Fibroblast of the aortic adventitia (primary cell): ENCODE measurements around the gene HNF1A. TPM values are rescaled to one million over a fixed set of nuclear protein-coding genes. Genes with fewer than 3 reads are reported as not detected.
A peak's percentile ranks its signal among the peaks of the same experiment; 100 is the strongest.

Source experiments
- DNase-seq: peaks from one replicate; pipeline ENCODE4 v3.0.0-alpha.2; 2010; ENCODE audit warnings: low read depth
- H3K4me3 ChIP-seq: 2 replicates; pipeline ENCODE4 v1.5.1; 2011; ENCODE audit warnings: low read depth, mild to moderate bottlenecking, control low read depth, low read length, moderate library complexity
- total RNA-seq: library from RNA; depleted of rRNA; stranded (reverse); fragments of >200 nt; gene quantifications from 2 replicates; pipeline ENCODE4 v1.2.3, GENCODE V29; 2012; ENCODE audit warnings: low replicate concordance
- TF ChIP-seq, protein P1 (sequence below): IDR thresholded peaks from 2 replicates; pipeline ENCODE4 v1.5.1; 2011; ENCODE audit warnings: mild to moderate bottlenecking, low read length, control low read depth, inconsistent platforms; ENCODE audit not compliant: insufficient read depth

Gene HNF1A
- total RNA-seq, 1 donor = 0.09 TPM

GRCh38 chr12:121008347-121009098, 30.2 kb downstream of the HNF1A start:
- TF ChIP-seq, protein P1, sequence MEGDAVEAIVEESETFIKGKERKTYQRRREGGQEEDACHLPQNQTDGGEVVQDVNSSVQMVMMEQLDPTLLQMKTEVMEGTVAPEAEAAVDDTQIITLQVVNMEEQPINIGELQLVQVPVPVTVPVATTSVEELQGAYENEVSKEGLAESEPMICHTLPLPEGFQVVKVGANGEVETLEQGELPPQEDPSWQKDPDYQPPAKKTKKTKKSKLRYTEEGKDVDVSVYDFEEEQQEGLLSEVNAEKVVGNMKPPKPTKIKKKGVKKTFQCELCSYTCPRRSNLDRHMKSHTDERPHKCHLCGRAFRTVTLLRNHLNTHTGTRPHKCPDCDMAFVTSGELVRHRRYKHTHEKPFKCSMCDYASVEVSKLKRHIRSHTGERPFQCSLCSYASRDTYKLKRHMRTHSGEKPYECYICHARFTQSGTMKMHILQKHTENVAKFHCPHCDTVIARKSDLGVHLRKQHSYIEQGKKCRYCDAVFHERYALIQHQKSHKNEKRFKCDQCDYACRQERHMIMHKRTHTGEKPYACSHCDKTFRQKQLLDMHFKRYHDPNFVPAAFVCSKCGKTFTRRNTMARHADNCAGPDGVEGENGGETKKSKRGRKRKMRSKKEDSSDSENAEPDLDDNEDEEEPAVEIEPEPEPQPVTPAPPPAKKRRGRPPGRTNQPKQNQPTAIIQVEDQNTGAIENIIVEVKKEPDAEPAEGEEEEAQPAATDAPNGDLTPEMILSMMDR = no peak

DNA sequence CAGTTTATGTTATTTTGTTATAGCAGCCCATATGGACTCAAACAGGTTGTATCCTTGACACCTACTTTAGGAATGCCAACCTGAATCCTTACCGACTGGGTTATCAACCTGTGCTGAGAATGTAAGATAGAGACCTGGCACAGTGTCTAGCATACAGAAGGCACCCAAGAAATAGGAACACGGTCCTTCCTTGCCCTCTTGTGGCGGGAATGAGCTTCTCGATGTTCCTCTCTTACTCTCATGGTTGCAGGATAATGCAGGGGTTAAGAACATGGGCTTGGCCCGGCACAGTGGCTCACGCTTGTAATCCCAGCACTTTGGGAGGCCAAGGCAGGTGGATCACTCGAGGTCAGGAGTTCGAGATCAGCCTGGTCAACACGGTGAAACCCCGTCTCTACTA, 31.4 kb downstream of the HNF1A start:
- no peak overlapping the region for H3K4me3 ChIP-seq
- DNase-seq = peak; percentile 54
- TF ChIP-seq, protein P1 = peak; percentile 56

More at GRCh38 chr12:121008347-121009098, 30.2 kb downstream of the HNF1A start:
- no peak for DNase-seq
- H3K4me3 ChIP-seq = no peak overlapping the region

DNA sequence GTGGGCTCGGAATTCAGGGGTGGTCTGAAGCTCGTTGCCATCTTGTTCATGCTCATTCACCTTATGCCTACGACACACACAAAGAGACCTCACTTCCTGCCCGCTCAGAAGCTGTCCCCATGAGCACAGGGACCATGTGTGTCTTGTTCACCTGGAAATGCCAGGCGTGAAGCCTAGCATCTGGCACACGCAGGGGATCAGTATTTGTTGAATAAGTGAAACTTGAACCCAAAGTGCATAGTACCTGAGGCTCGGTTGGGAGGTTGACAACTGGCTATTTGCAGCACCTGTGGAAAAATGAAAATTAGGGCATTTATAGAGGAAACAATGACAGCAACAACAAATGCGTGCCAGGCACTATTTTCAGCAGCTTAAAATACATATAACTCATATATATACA, 32.5 kb downstream of the HNF1A start:
- no peak overlapping the region for H3K4me3 ChIP-seq
- TF ChIP-seq, protein P1 = no peak
- DNase-seq = no peak

DNA sequence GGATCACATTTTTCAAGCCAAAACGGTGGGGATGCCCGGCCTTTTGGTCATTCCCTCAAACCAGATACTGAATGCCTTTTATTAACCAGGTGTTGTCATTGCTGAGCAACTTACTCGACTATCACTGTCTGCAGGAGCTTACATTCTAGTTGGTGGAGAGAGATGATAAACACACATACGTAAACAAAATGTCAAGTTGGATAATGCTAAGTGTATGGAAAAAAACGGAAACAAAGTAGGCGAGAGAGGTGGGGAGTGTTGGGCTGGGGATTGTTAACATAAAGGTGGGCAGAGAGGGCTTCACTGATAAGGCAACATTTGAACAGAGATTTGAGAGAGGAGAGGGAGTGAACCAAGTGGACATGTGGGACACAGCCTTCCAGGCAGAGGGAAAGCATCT, 33.5 kb downstream of the HNF1A start:
- TF ChIP-seq, protein P1 = no peak
- no peak for DNase-seq
- no peak overlapping the region for H3K4me3 ChIP-seq

DNA sequence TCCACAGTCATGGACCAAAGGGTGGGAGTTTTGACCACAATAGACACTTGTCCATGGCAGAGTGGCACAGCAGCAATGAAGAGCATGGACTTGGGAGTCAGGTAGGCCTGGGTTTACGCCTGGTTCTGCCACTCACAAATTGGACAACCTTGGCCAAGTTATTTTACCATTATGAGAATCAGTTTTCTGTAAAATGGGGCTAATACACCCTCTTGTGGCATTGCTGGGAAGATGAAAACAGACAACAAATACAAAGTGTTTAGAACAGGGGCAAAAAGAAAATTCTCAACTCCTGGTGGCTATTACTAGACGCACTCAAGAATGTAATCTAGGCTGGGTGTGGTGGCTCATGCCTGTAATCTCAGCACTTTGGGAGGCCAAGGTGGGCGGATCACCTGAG, 35.4 kb downstream of the HNF1A start:
- TF ChIP-seq, protein P1 = no peak
- H3K4me3 ChIP-seq = no peak overlapping the region
- DNase-seq = no peak

- DNase-seq = peak; percentile 88
- peak within 1 kb of the TSS; percentile 97 for H3K4me3 ChIP-seq
- TF ChIP-seq, protein P1 = no peak
Measured at GRCh38 chr12:121015825-121016766, 37.8 kb downstream of the HNF1A start, which contains the start of gene C12orf43. Gene C12orf43 (minus strand): TSS chr12:121016487. CDS start chr12:121016474, 13 bp downstream.
